ENCODE results near the gene CFAP54.

DNA sequence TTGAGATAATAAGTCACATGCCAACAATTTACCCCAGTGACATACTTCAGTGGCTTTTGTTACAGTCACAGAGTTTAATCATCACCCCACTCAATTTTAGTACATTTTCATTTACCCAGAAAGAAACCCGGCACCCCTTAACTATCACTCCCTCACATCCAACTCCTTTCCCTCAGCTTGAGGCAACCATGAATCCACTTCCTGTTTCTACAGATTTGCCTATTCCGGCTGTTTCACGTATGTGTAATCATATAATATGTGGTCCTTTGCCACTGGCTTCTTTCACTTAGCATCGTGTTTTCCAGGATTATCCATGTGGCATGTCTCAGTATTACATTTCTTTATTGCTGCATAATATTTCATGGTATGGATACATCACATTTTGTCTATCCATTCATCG lies 147.5 kb downstream of the CFAP54 start:
- TF ChIP-seq, protein P1, sequence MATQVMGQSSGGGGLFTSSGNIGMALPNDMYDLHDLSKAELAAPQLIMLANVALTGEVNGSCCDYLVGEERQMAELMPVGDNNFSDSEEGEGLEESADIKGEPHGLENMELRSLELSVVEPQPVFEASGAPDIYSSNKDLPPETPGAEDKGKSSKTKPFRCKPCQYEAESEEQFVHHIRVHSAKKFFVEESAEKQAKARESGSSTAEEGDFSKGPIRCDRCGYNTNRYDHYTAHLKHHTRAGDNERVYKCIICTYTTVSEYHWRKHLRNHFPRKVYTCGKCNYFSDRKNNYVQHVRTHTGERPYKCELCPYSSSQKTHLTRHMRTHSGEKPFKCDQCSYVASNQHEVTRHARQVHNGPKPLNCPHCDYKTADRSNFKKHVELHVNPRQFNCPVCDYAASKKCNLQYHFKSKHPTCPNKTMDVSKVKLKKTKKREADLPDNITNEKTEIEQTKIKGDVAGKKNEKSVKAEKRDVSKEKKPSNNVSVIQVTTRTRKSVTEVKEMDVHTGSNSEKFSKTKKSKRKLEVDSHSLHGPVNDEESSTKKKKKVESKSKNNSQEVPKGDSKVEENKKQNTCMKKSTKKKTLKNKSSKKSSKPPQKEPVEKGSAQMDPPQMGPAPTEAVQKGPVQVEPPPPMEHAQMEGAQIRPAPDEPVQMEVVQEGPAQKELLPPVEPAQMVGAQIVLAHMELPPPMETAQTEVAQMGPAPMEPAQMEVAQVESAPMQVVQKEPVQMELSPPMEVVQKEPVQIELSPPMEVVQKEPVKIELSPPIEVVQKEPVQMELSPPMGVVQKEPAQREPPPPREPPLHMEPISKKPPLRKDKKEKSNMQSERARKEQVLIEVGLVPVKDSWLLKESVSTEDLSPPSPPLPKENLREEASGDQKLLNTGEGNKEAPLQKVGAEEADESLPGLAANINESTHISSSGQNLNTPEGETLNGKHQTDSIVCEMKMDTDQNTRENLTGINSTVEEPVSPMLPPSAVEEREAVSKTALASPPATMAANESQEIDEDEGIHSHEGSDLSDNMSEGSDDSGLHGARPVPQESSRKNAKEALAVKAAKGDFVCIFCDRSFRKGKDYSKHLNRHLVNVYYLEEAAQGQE (IDR thresholded peaks at IDR 0.05; ENCODE audit: low read depth, low read length): no peak
- TF ChIP-seq, protein P2, sequence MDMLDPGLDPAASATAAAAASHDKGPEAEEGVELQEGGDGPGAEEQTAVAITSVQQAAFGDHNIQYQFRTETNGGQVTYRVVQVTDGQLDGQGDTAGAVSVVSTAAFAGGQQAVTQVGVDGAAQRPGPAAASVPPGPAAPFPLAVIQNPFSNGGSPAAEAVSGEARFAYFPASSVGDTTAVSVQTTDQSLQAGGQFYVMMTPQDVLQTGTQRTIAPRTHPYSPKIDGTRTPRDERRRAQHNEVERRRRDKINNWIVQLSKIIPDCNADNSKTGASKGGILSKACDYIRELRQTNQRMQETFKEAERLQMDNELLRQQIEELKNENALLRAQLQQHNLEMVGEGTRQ (IDR thresholded peaks at IDR 0.05; ENCODE audit: borderline replicate concordance, low read depth, low read length): no peak
- TF ChIP-seq, protein P3, sequence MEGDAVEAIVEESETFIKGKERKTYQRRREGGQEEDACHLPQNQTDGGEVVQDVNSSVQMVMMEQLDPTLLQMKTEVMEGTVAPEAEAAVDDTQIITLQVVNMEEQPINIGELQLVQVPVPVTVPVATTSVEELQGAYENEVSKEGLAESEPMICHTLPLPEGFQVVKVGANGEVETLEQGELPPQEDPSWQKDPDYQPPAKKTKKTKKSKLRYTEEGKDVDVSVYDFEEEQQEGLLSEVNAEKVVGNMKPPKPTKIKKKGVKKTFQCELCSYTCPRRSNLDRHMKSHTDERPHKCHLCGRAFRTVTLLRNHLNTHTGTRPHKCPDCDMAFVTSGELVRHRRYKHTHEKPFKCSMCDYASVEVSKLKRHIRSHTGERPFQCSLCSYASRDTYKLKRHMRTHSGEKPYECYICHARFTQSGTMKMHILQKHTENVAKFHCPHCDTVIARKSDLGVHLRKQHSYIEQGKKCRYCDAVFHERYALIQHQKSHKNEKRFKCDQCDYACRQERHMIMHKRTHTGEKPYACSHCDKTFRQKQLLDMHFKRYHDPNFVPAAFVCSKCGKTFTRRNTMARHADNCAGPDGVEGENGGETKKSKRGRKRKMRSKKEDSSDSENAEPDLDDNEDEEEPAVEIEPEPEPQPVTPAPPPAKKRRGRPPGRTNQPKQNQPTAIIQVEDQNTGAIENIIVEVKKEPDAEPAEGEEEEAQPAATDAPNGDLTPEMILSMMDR (IDR thresholded peaks at IDR 0.05): no peak
- no peak for TF ChIP-seq EZH2phosphoT487 (IDR thresholded peaks at IDR 0.05; ENCODE audit: borderline replicate concordance, low read depth)
- TF ChIP-seq EP300 (IDR thresholded peaks at IDR 0.05; ENCODE audit: borderline replicate concordance in 1 of 2, low read depth in 1 of 2, low read length in 1 of 2): no peak
- TF ChIP-seq NRF1 (IDR thresholded peaks at IDR 0.05; ENCODE audit: low read depth, low read length): no peak
- no peak for TF ChIP-seq MEF2A (IDR thresholded peaks at IDR 0.05; ENCODE audit: borderline replicate concordance, low read depth)
- TF ChIP-seq, protein P4, sequence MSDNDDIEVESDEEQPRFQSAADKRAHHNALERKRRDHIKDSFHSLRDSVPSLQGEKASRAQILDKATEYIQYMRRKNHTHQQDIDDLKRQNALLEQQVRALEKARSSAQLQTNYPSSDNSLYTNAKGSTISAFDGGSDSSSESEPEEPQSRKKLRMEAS (IDR thresholded peaks at IDR 0.05; ENCODE audit: low read depth): no peak
- TF ChIP-seq RAD21 (IDR thresholded peaks at IDR 0.05; ENCODE audit: low read length): no peak
- no peak for TF ChIP-seq MXI1 (IDR thresholded peaks at IDR 0.05; ENCODE audit: low read depth, low read length)
- TF ChIP-seq POLR2AphosphoS5 (IDR thresholded peaks at IDR 0.05; ENCODE audit: low read depth, low read length): no peak
